ENCODE results near the gene RNF145.
"Not testable (repeated sequence)": the region's sequence is repeated elsewhere in the genome, so short reads cannot be mapped to it uniquely, and the experiment has no call there.

RNF145 gene

DNA sequence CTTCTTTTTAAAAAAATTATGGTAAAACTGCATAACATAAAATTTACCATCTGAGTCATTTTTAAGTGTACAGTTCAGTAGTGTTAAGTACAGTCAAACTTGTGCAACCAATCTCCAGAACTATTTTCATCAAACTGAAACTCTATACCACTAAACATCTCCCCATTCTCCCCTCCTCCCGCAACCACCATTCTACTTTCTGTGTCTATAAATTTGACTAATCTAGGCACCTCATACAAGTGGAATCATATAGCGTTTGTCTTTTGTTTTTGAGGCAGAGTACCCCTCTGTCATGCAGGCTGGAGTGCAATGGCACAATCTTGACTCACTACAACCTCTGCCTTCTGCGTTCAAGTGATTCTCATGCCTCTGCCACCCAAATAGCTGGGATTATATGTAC is 85.7 kb downstream of the RNF145 start:
- TF ChIP-seq, protein P1, sequence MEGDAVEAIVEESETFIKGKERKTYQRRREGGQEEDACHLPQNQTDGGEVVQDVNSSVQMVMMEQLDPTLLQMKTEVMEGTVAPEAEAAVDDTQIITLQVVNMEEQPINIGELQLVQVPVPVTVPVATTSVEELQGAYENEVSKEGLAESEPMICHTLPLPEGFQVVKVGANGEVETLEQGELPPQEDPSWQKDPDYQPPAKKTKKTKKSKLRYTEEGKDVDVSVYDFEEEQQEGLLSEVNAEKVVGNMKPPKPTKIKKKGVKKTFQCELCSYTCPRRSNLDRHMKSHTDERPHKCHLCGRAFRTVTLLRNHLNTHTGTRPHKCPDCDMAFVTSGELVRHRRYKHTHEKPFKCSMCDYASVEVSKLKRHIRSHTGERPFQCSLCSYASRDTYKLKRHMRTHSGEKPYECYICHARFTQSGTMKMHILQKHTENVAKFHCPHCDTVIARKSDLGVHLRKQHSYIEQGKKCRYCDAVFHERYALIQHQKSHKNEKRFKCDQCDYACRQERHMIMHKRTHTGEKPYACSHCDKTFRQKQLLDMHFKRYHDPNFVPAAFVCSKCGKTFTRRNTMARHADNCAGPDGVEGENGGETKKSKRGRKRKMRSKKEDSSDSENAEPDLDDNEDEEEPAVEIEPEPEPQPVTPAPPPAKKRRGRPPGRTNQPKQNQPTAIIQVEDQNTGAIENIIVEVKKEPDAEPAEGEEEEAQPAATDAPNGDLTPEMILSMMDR (IDR thresholded peaks at IDR 0.05; ENCODE audit: low read depth, low read length) = no peak
- no peak for DNase-seq (ENCODE audit: extremely low read depth, low read depth)

DNA sequence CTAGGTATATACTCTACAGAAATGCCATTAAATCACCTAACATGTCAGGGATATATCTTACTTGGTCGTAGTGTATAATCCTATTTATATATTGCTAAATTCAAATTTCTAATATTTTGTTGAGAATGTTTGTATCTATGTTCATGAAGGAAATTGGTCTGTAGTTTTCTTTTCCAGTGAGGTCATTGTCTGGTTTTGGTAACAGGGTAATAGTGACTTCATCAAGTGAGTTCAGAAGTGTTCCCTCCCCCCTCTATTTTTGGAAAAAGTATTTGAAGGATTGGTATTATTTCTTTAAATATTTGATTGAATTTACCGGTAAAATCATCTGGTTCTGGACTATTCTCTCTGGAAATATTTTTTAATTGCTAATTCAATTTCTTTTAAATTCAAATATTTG is 86.2 kb downstream of the RNF145 start:
- TF ChIP-seq, protein P1 (IDR thresholded peaks at IDR 0.05; ENCODE audit: low read depth, low read length) = no peak
- DNase-seq (ENCODE audit: extremely low read depth, low read depth) = no peak

DNA sequence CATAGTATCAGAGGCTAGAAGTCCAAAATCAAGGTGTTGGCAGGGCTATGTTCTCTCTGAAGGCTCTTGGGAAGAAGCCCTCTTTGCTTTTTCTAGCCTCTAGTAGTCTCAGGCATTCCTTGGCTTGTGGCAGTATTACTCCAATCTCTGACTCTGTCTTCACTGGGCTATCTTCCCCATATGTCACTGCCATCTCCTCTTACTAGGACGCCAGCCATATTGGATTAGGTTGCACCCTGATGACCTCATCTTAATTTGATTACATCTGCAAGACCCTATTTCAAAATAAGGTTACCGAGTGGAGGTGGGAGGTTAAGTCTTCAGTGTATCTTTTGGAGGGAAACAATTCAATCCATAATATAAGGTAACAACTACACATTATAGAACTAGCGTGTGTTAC is 88.3 kb downstream of the RNF145 start:
- DNase-seq (ENCODE audit: extremely low read depth, low read depth) = no peak
- TF ChIP-seq, protein P1 (IDR thresholded peaks at IDR 0.05; ENCODE audit: low read depth, low read length) = no peak

DNA sequence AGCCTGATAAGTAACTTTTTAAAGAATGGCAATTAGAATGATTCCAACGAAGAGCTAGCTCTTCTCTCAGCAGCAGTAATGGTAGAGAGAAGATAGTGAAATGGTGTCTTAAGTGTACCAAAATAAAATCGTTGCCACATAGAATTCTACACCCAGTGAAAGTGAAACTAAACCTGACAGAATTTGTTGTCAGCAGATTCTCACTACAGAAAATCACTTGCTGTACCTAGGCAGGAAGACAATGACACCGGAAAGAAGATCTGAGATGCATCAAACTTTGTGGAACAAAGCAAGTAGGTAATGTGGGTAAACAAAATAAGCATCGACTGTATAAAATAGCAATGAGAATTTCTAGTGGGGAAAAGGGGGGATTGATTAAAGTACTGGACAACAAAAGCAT is 88.9 kb downstream of the RNF145 start:
- DNase-seq (ENCODE audit: extremely low read depth, low read depth) = no peak
- TF ChIP-seq, protein P1 (IDR thresholded peaks at IDR 0.05; ENCODE audit: low read depth, low read length) = no peak

DNA sequence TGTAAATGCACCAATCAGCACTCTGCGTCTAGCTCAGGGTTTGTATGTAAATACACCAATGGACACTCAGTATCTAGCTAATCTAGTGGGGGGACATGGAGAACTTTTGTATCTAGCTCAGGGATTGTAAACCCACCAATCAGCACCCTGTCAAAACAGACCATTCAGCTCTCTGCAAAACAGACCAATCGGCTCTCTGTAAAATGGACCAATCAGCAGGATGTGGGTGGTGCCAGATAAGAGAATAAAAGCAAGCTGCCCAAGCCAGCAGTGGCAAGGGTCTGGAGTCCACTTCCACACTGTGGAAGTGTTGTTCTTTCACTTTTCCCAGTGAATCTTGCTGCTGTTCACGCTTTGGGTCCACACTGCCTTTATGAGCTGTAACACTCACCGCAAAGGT is 89.5 kb downstream of the RNF145 start:
- DNase-seq (ENCODE audit: extremely low read depth, low read depth) = not testable (repeated sequence)

DNA sequence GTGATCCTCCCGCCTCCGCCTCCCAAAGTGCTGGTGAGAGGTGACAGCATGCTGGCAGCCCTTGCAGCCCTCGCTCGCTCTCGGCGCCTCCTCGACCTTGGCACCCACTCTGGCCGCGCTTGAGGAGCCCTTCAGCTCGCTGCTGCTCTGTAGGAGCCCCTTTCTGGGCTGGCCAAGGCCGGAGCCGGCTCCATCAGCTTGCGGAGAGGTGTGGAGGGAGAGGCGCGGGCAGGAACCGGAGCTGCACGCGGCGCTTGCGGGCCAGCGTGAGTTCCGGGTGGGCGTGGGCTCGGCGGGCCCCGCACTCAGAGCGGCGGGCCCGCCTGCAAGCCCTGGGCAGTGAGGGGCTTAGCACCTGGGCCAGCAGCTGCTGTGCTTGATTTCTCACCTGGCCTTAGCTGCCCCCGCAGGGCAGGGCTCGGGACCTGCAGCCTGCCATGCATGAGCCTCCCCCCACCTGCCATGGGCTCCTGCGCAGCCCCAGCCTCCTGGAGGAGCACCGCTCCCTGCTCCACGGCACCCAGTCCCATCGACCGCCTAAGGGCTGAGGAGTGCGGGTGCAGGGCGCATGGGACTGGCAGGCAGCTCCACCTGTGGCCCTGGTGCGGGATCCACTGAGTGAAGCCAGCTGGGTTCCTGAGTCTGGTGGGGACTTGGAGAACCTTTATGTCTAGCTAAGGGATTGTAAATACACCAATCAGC is 90.2 kb downstream of the RNF145 start:
- not testable (repeated sequence) for DNase-seq (ENCODE audit: extremely low read depth, low read depth)

DNA sequence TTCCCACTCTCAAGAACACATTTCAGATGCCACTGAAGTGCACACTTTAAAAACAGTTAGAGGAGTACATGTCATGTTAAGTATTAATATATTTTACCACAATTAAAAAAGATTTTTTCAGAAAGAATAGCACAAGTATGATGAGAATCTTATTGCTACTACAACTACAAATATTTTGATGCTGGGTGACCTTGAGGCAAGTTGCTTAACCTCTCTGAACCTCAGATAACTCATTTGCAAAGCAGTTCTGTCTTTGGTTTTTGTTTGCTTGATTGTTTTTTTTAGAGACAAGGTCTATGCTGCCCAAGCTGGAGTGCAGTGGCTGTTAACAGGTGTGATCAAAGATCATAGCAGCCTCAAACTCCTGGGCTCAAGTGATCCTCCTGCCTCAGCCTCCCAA is 95.9 kb downstream of the RNF145 start:
- DNase-seq (ENCODE audit: extremely low read depth, low read depth) = no peak
- TF ChIP-seq, protein P1 (IDR thresholded peaks at IDR 0.05; ENCODE audit: low read depth, low read length) = no peak

DNA sequence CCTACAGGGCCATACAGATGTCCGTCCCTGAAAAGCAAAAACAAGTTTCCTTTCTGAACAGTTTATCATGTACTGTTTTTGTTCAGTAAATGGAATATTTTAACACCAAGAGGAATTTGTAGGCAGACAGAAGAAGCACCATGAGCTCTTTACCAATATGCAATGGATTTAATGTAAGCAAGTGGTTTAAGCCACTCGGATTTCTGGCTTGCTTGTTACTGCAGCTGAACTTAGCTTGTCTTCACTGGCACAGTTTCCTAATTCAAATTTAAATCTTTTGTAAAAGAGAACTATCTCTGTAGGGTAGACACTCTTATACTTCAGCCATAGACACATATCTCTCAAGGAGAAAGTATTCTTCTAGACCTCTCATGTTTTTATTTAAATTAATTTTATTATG is 96.9 kb downstream of the RNF145 start:
- DNase-seq (ENCODE audit: extremely low read depth, low read depth) = no peak
- TF ChIP-seq, protein P1 (IDR thresholded peaks at IDR 0.05; ENCODE audit: low read depth, low read length) = no peak

Data from AG09319 (cell line).